Loucy (cell line): Measurements from ENCODE around the gene VLDLR.

ENCODE experiments used
- H2AFZ ChIP-seq: fragments of 200-600 bp; sonication (generic); 2 replicates; pipeline ENCODE4 v1.6.0; 2016; ENCODE audit warnings: antibody characterized with exemption, mild to moderate bottlenecking, low read length, moderate library complexity
- H3F3A ChIP-seq: fragments of 200-600 bp; 2 replicates; pipeline ENCODE4 v1.6.0; 2016; ENCODE audit warnings: antibody characterized with exemption, low read depth, mild to moderate bottlenecking
- H3K27me3 ChIP-seq: fragments of 200-600 bp; sonication (generic); 2 replicates; pipeline ENCODE4 v1.6.1; 2014; ENCODE audit warnings: low read length, mild to moderate bottlenecking; ENCODE audit not compliant: insufficient read depth, poor library complexity, severe bottlenecking
- H3K36me3 ChIP-seq: fragments of 200-600 bp; sonication (generic); 2 replicates; pipeline ENCODE4 v1.6.1; 2016; ENCODE audit warnings: low read length; ENCODE audit not compliant: insufficient read depth
- H3K4me1 ChIP-seq: fragments of 200-600 bp; sonication (generic); 2 replicates; pipeline ENCODE4 v1.5.1; 2014; ENCODE audit warnings: low read length, mild to moderate bottlenecking; ENCODE audit not compliant: insufficient read depth, poor library complexity, severe bottlenecking
- H3K4me2 ChIP-seq: fragments of 200-600 bp; sonication (generic); 2 replicates; pipeline ENCODE4 v1.6.0; 2014; ENCODE audit warnings: antibody characterized with exemption, low read length, low read depth, mild to moderate bottlenecking; ENCODE audit not compliant: poor library complexity, severe bottlenecking
- H3K4me3 ChIP-seq: fragments of 200-600 bp; sonication (generic); 2 replicates; pipeline ENCODE4 v1.5.1; 2014; ENCODE audit warnings: low read length, mild to moderate bottlenecking, mixed read lengths; ENCODE audit not compliant: poor library complexity, severe bottlenecking
- H3K79me2 ChIP-seq: fragments of 200-600 bp; sonication (generic); 2 replicates; pipeline ENCODE4 v1.6.1; 2014; ENCODE audit warnings: low read length; ENCODE audit not compliant: insufficient read depth
- H3K9ac ChIP-seq: fragments of 200-600 bp; sonication (generic); 2 replicates; pipeline ENCODE4 v1.6.0; 2014; ENCODE audit warnings: mild to moderate bottlenecking, low read depth, low read length, moderate library complexity; ENCODE audit not compliant: poor library complexity, severe bottlenecking
- H3K9me2 ChIP-seq: fragments of 200-600 bp; sonication (generic); replicated peaks from 2 replicates; pipeline ENCODE4 v1.6.1; 2016; ENCODE audit warnings: low read depth, low read length, mixed read lengths
- H3K9me3 ChIP-seq: fragments of 200-600 bp; sonication (generic); 2 replicates; pipeline ENCODE4 v1.6.1; 2014; ENCODE audit warnings: mild to moderate bottlenecking, antibody characterized with exemption, low read length, low read depth; ENCODE audit not compliant: insufficient read depth
- H4K20me1 ChIP-seq: fragments of 200-600 bp; sonication (generic); 2 replicates; pipeline ENCODE4 v1.6.0; 2014; ENCODE audit warnings: antibody characterized with exemption, low read length, mild to moderate bottlenecking; ENCODE audit not compliant: insufficient read depth, poor library complexity, severe bottlenecking
- CTCF ChIP-seq: fragments of 200-600 bp; sonication (generic); conservative IDR thresholded peaks from 2 replicates; pipeline ENCODE4 v1.5.1; 2014; ENCODE audit warnings: mild to moderate bottlenecking, antibody characterized with exemption, low read length
- EZH2phosphoT487 ChIP-seq: fragments of 200-600 bp; IDR thresholded peaks from 2 replicates; pipeline ENCODE4 v1.6.1; 2018; ENCODE audit warnings: antibody characterized with exemption, mild to moderate bottlenecking, moderate library complexity, borderline replicate concordance

The VLDLR gene

DNA sequence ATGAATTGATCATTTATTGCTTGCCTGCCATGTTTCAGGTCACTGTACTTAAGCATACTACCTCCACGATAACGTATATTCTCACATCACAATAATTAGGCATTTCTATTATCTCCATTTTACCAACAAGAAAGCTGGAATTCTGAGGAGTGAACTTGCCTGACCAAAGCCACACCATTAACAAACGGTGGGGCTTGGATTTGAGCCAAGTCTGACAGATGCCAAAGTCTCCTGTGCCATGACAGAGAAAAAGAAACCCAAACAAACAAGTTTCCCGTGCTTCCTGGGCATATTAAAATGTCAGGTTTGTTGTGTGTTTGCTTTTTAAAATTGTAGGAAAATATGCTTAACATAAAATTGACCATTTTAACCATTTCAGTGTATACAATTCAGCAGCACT lies 54.9 kb downstream of the VLDLR start:
- H3F3A ChIP-seq: no peaks in the 10 kb centered on the region
- H3K4me3 ChIP-seq: no peak overlapping the region
- H3K4me2 ChIP-seq: no peak overlapping the region
- no peak overlapping the region for H2AFZ ChIP-seq
- no peak overlapping the region for H3K9ac ChIP-seq
- no peaks in the 10 kb centered on the region for H3K36me3 ChIP-seq
- H4K20me1 ChIP-seq: no peaks in the 10 kb centered on the region
- no peaks in the 10 kb centered on the region for H3K79me2 ChIP-seq
- H3K9me3 ChIP-seq: no peaks in the 10 kb centered on the region
- H3K4me1 ChIP-seq: peaks cover 4% of the 10 kb centered on the region
- H3K9me2 ChIP-seq: no peaks in the 10 kb centered on the region
- no peaks in the 10 kb centered on the region for H3K27me3 ChIP-seq
- TF ChIP-seq EZH2phosphoT487 (no peak), CTCF (no peak)

GRCh38 chr9:2677915-2678889 lies 56.6 kb downstream of the VLDLR start:
- Histone ChIP-seq H4K20me1 (no peaks in the 10 kb centered on the region), H3K27me3 (no peaks in the 10 kb centered on the region), H3K4me3 (no peak overlapping the region), H3K9me2 (no peaks in the 10 kb centered on the region), H3K4me2 (no peak overlapping the region), H3K9ac (no peak overlapping the region), H3K4me1 (peaks cover 4% of the 10 kb centered on the region), H3F3A (no peaks in the 10 kb centered on the region), H3K36me3 (no peaks in the 10 kb centered on the region), H3K9me3 (no peaks in the 10 kb centered on the region), H2AFZ (peak overlapping the region; percentile 50; the same call in 1 of the 2 replicates), H3K79me2 (no peaks in the 10 kb centered on the region)
- TF ChIP-seq CTCF (no peak), EZH2phosphoT487 (no peak)

DNA sequence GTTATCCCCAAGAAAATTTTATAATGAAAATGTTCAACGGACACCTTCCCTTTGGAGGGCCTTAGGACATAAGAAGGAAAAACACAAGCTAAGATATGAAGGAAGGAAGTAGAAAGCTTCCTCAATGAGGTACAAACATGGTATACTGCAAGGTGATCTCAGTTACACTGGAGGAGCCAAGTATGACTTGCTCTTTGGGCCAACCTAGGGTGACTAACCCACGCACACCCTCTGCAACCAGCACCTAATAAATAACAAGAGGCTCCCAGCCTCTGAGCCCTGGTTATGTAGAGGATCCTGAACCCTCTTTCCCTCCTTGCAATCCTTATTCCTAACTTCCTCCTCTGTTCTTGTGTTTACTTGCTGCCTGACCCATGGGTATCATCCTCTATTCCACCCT lies 57.4 kb downstream of the VLDLR start:
- Histone ChIP-seq H3K79me2 (no peaks in the 10 kb centered on the region), H3F3A (no peaks in the 10 kb centered on the region), H3K9ac (no peak overlapping the region), H3K9me2 (no peaks in the 10 kb centered on the region), H3K4me3 (no peak overlapping the region), H3K4me2 (no peak overlapping the region), H4K20me1 (no peaks in the 10 kb centered on the region), H2AFZ (peak overlapping the region; percentile 50; the same call in 1 of the 2 replicates), H3K27me3 (no peaks in the 10 kb centered on the region), H3K4me1 (peaks cover 4% of the 10 kb centered on the region), H3K9me3 (no peaks in the 10 kb centered on the region), H3K36me3 (no peaks in the 10 kb centered on the region)
- TF ChIP-seq EZH2phosphoT487: no peak
